ACHN (cell line): ENCODE measurements around the gene LRFN2.

Experiments
- DNase-seq: peaks from one replicate; pipeline ENCODE4 v3.0.0-alpha.2; 2015
- in situ Hi-C: cut with HindIII; loops from 2 replicates; pipeline ENCODE4 v1.10.0; 2017; ENCODE audit warnings: low sequenced_read_pairs, low pct_ligation_motif_present, low pct_unique_long_range_greater_than_20kb

The LRFN2 gene

DNA sequence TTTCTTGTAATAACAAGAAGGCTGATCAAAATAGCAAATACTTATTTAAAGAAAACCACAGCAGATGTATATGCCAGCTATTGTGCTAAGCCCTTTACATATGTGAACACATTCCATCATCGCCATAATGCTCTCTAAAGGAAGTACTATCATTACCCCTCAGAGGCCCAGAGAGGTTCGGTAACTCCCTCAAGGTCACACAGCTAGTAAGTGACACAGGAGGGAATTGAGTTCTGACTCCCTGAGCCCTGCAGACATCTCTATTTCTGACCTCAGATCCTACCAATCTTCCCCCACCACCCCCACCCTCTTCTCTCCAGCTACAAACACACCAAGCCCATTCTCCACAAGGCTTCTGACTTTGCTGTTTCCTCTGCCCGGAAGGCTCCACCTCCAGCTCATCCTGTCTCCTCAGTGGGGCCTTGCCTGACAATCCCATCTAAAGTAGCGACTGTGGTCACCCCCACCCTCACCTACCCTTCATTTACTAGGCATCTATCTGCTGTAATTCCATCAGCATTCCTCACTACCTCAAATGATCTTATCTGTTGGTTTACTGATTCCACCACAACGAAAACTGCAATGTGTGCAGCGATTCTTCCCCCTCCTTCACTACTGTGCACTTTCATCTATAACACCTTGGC is 234.5 kb downstream of the LRFN2 start:
- DNase-seq = no peak
- in situ Hi-C loops = no loop called here

DNA sequence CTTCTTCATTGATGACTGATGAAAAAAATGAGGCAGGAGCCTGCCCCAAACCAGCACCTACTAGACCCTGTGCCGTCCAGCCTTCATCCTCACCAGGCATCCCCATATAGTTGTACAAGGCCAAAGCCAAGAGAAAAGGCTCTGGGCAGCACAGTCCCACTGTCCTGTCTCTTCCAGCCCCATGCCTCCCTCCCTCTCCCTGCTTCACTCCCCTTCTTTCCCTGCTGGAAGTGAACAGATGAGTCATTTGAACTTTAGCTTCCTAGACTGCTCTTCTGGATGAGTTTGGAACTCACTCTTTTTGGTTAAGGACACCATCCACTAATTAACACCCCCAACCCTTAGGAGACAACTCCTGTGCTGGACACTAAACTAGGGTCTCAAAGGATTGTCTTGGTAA is 235.2 kb downstream of the LRFN2 start:
- in situ Hi-C loops = no loop called here
- DNase-seq = no peak

DNA sequence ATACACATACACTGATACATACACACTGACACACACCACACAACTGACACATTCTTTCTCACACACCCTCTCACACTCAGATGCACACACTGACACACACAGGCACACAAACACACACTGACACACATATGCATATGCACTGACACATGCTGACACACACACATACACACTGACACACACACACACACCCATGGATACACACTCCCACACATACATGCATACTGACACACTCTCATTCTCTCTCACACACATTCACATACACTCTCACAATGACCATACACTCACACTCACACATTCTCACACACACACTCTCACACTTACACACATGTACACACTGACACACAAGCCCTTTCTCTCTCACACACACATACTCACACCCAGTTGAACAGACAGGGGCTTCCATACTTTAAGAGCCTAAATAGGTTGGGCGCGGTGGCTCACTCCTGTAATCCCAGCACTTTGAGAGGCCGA is 236.4 kb downstream of the LRFN2 start:
- in situ Hi-C loops = no loop called here
- no peak for DNase-seq

DNA sequence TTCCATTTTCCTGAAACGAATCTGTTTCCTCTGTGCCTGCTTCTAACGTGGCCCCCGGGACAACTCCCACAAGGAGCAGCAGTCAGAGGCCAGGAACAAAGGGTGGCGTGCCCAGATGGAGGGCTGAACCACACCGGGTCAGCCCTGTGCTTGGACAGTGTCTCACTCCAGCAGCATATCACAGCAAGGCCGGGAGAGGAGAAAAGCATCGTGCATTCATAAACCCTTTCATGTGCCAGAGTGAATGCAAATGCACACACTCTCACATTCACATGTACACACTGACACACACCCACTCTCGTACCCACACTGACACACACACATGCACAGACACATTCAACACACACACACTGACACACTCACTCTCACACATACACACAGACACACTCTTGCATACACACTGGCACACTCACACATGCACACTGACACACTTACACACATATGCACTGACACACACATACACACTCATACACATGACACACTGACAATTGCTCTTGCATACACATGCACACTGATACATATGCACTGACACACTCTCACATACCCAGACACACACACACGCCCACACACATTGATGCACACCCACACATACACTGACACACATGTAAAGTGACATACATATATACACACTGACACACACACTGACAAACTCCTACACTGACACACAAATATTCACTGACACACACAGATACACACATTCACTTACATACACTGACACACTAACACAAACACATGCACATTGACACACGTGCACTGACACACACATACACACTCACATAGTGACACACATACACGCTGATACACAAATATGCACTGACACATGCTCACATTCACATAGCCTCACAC is 237.0 kb downstream of the LRFN2 start:
- in situ Hi-C loops = no loop called here
- no peak for DNase-seq

DNA sequence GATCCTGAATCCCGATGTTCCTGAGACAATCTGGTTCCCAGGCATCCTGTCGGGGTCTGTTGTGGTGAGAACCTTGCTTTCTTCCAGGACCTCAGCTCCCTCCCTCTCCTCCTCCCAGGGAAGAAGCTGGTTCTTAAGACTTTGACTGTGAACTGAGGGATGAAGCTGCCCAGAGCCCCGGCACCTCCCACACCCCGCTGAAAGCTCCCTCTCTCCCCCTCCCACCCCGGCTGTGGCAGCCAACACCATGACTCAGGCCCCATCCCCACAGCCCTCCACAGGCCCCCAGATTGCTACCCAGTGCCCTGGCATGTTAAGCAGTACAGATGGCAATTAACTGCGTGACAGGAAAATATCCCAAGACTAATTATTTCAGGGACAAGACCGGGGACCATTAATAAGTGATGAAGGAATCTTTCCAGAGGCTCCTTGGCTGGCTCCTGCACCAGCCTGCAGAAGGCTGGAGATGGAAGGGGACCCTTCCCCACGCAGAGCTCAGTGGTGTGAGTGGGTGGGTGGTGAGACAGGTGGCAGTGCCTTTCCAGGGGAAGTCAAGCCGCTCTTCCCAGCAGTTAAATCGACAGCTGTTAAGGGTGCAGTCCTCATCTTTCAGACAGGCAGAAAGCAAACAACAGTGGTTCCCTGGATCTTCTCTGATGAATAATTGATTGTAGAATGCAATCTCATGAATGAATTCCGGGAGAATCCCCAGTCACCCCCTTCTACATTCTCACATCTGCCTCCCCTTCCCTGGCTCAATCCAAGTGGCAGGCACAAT is 237.9 kb downstream of the LRFN2 start:
- in situ Hi-C loops = no loop called here

DNA sequence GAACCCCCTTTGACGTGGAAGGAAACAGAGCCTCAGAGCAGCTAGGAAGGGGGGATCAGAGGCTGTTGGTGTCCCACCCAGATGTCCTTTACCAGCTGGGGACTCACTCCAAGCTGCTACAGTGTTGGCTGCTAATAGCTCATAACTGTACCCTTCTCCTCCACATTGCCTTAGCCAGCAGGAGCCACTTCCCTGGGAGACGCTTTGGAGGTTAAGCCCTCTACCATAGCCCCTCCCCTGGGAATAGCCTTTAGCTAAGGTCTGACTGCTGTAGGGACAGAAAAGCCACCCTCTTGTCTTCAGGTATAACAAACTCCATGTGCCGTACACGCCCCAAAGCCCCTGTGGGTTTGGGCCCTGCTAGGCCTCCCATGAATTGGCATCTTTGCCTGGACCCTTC is 238.6 kb downstream of the LRFN2 start:
- in situ Hi-C loops = no loop called here
- no peak for DNase-seq

More for the DNA sequence above, 237.9 kb downstream of the LRFN2 start:
- no peak for DNase-seq

DNA sequence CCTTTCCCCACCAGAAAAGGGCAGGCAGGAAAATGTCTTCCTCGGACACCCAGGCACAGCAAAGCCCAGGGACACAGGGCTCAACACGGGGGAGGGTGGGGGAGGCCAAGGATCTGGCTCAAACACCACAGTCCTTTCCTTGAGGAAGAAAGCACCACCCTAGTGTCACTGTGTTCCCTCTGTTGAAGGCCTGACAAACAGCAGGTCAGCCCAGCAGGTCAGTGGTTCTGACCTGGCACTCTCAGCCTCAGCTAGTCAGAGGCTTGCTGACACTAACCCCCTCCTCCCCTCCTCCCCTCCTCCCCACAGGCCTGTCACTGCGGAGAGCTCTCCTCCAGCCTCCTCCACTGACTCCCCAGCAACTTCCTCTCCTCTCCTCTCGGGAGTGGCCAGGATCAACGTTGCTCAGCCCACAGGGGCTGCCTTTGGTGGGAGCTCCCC is 239.6 kb downstream of the LRFN2 start:
- in situ Hi-C loops = no loop called here
- no peak for DNase-seq

DNA sequence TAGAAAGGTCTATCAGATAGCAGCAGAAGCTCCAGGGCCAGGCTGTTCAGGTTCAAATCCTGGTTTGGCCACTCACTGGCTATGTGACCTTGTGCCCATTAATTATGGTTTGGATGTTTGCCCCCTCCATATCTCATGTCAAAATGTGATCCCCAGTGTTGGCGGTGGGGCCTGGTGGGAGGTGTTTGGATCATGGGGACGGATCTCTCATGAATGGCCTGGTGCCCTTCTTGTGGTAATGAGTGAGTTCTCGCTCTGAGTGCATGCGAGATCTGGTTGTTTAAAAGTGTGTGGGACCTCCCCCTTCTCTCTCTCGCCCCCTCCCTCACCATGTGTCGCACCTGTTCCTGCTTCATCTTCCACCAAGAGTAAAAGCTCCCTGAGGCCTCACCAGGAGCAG is 240.9 kb downstream of the LRFN2 start:
- in situ Hi-C loops = no loop called here
- no peak for DNase-seq

DNA sequence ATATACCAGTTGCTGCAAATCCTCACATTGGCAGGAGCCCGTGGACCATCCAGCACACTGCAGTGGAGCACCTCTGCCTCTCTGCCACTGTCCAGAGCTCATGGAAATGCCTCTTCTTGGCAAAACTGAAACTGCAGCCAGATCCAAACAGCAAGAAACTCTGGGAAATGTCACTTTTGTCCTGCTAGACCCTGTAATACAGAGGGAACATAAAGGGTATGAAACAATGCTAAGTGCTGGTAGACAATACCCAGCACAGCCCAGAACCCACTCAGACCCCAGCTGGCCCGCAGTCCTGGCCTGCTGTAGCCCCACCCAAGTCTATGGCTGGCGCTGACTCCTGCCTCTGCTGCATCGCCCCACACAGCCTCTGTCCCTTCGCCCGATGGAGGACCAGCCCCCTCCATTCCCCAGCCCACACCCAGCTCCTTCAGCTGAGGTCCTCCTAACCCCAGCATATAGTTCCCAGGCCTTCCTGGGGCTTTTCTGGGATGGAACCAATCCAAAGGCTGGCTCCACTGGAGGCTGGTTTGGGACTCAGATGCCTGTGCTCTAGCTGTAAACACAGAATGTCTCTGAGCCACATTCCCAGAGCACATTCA is 242.5 kb downstream of the LRFN2 start:
- no peak for DNase-seq
- in situ Hi-C loops = no loop called here

DNA sequence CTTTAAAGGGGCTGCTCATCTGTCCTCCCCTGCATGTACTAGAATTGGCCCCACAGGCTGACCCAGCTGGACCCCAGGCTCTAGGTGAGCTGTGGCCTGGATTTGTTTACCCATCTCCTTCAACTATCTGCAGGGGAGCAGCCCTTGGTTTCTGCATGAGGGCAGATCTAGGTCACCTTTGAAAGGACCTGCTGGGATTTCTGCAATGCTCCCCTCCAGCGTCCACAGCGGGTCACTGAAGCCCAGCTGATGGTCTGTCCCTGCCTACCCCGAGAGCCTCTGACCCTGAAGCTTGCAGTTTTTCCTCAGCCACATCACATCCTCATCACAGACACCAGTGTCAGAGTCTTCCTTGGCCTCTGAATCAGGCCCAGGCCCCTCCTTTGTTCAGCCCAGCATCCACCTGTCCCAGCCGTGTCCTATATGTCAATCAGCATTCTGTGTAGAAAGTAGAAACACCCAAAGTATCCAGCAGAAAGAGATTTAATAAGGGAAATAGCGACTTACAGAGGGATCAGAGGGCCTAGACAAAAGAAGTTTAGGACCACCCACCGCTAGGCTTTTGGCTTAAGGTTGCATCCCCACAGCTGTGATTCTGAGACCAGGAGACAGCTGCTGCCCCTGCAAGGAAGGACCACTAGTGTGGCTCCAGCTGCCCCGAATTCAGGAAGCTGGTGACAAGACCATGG is 243.1 kb downstream of the LRFN2 start:
- in situ Hi-C loops = no loop called here
- no peak for DNase-seq

DNA sequence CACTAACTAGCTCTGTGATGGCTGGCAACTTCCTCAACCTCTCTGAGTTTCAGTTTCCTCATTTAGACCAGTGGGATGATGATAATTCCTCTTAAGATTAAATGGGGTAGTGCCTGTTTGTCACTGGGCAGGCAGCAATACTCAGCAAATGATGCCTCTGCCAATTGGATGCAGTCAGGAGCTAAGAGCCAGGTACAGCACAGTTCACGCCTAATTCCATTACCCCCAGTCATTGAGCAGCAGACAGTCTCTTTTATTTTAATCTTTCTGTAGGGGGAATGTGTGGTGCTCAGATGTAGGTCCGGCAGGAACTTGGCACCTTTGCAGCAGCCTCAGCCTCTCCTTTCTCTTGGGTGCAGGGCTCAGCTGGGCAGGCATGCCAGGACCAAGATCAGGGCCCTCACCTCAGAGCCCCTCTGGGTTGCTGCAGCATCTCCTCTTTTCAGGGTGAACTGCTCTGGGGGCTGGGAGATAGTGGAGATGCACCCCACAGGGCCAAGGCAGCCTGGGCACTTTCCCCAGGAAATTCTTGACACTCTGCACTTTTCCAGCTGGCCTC is 243.8 kb downstream of the LRFN2 start:
- DNase-seq = no peak
- in situ Hi-C loops = no loop called here

DNA sequence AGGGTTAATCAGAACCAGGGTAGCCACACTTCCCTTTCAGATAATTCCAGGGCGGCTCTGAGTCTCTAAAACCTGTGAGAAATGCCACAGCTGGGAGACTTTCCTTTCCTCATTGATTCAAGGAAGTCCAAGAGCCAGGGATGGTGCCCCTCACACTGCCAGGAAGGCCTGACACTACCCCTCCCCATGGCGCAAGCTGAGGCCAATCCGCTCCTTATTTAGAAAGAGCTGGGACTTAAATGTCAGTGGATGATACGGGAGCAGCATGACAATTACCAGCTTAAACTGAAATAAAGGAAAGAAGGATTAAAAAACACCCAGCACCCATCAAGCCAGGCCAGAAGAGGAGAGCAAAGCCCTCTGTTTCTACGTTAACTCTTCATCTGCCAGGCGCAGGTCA is 244.4 kb downstream of the LRFN2 start:
- in situ Hi-C loops = no loop called here
- no peak for DNase-seq

DNA sequence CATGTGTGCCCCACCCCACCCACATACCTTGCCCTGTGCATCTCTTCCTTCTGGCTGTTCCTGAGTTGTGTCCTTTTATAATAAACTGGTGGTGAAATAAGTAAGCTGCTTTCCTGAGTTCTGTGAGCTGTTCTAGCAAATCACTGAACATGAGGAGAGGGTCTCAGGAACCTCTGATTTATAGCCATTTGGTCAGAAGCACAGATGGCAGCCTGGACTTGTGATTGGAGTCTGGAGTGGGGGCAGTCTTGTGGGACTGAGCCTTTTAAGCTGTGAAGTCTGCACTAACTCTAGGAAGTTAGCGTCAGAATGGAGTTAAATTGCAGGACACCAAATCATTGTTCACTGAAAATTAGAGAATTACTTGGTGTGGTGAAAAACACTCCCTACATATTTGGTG is 245.4 kb downstream of the LRFN2 start:
- in situ Hi-C loops = no loop called here

More for the DNA sequence above, 245.4 kb downstream of the LRFN2 start:
- no peak for DNase-seq
